Umbilical cord (tissue), 2 donors: ENCODE measurements around the gene IL6ST. TPM values are rescaled to one million over a fixed set of nuclear protein-coding genes. Genes with fewer than 3 reads are reported as not detected.
"Not testable (repeated sequence)": the region's sequence is repeated elsewhere in the genome, so short reads cannot be mapped to it uniquely, and the experiment has no call there.

ENCODE experiments used
- DNase-seq: peaks from one replicate; pipeline ENCODE4 v3.0.0-alpha.2; 2015; ENCODE audit warnings: low spot score
- total RNA-seq: library from RNA; depleted of rRNA; stranded (reverse); fragments of >200 nt; gene quantifications from one replicate; pipeline ENCODE4 v1.2.3, GENCODE V29; 2014; ENCODE audit warnings: low replicate concordance; ENCODE audit not compliant: insufficient read depth

IL6ST gene
- total RNA-seq, 1 donor from 2014 or later: 225 TPM

DNA sequence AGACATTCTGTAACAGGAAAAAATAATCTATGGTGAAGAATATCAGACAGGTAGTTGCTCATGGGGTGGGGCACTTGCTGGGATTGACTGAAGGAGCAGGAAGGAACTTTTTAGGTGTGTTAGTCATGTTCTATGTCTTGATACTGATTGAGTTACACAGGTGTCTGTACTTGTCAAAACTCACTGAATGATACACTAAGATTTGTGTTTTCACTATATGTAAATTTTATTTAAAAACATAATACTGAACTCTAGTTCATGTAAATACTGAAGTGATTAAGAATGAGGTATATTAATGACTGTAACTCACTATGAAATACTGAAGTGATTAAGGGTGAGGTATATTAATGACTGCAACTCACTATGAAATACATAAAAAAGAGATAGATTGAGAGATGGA lies 28.5 kb downstream of the IL6ST start:
- DNase-seq: no peak

DNA sequence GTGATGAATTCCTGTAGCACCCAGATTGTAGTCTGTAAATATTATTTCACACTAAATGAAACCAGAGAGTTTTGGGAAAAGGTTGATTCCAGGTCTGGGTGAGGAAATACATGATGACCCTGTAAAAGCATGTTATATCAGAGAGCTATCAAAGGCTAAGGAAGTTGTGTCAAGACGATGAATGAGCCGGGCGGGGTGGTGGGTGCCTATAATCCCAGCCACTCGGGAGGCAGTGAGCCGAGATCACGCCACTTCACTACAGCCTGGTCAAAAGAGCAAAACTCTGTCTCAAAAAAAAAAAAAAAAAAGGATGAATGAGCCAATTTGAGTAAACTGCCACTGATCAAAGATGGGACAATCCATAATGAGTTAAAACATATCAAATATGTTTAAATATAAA lies 29.2 kb downstream of the IL6ST start:
- no peak for DNase-seq

DNA sequence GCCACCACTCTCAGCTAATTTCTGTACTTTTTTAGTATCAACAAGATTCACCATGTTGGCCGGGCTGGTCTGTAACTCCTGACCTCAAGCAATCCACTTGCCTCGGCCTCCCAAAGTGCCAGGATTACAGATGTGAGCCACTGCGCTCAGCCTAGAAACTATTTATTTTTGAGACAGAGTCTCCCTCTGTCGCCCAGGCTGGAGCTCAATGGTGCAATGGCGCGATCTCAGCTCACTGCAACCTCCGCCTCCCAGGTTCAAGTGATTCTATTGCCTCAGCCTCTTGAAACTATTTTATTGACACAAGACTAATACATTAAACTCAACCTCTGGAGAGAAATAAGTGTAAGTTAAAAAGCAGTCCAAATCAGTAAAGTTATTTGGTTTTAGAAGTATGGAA lies 34.0 kb downstream of the IL6ST start:
- no peak for DNase-seq

DNA sequence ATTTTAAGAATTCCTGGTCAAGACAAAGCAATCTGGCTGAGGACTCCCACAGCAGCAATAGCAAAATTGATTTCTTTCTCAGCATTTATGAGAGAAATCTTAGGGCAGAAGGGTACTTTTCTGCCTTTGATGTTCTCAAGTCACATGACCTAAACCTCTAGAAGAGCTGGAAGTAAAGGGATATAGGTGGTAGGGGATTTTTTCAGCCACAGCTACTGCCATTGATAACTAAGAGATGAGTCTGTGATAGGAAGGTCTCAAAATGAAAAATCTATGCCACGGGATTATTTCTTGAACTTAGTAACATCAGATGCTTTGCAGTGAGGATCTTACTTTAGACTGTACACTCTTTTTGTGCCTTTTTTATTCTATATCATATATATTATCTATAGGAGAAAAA lies 35.6 kb downstream of the IL6ST start:
- DNase-seq: no peak

DNA sequence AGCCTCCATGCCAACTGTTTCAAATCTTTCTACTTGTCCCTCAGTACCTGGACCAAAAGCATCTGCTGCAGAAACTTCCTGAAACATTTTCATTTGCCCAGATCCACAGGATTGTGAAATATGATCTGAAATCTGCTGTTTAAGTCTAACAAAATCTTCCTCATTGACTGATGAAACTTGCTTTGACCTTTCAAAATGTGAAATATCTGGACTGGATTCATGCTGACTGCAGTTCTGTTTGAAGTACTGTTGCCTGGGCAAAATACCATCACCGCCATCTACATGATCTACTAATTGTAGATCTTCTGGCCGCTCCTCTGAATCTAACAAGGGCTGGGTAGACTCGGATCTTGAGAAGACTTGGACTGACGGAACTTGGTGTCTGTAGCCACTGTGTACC lies 53.6 kb downstream of the IL6ST start:
- DNase-seq: peak; percentile 51

DNA sequence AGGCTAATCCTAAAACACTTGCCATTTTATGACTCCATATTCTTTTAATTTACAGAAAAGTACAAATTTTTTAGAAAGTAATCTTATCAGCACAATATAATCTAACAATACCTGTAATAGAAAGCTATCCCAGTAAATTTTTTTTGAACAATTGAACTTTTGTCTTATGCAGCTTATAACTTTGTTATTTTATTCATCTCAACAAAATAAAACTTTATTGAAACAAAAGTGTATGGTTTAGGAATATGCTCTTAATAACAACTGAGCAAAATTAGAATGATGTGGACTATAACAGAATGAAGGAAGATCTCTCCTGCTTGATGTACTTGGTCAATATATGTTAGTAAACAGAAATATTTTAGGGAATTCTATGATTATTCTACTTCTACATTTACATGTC lies 57.2 kb downstream of the IL6ST start:
- not testable (repeated sequence) for DNase-seq

DNA sequence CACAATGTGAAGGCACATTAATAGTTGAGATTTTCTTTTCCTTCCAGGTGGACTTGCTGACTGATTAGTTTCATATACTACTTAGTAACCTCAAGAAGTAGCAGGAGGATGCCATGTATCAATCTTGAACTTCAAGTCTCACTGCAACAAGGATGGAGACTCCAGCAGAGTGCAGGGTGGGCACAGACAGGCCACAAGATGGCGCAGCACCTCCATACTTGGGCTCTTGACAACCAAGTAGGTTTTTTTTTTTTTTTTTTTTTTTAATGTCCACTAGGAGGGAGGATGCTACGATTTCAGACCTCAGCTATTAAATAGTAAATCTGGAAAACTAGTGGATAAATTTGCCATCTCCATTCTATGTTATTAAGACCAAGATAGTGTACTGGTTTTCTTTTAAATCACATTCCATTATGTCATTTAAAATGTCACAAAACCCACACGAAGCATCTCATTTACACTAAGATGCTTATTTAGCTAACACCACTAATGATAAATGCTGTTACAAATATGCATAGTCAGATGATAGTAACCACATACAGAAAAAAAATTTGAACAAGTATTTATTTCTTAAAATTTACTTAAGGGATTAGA lies 58.6 kb downstream of the IL6ST start:
- DNase-seq: peak; percentile 79

GRCh38 chr5:55935371-55935770 lies 59.4 kb downstream of the IL6ST start:
- no peak for DNase-seq

- DNase-seq: no peak
Measured at GRCh38 chr5:55934720-55935119, 60.0 kb downstream of the IL6ST start.

DNA sequence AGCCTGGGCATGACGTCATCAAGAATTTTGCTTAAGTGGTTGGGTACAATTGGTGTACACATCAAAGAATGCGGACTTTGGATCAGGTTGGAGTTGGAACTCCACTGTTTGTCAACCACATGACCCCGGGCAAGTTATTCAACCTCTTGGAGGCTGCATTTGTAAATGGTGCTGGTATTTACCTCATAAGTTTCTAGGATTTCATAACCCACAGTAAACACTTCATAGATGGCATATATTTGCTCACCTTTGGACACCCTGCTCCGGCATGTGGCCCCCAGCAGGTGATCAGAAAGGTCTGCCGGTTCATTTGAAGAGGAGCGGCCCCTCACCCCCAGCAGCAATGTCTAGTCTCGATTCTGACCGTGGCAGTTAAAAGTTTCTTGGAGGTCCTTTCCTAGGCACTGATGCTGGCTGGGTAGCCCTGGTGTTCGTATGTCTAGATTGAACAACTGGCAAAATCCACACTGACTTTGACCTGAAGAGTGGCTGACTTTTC lies 60.6 kb downstream of the IL6ST start:
- no peak for DNase-seq

- DNase-seq: no peak
Measured at GRCh38 chr5:55933377-55934114, 61.2 kb downstream of the IL6ST start.

- DNase-seq: no peak
Measured at GRCh38 chr5:55932700-55933099, 62.1 kb downstream of the IL6ST start.

DNA sequence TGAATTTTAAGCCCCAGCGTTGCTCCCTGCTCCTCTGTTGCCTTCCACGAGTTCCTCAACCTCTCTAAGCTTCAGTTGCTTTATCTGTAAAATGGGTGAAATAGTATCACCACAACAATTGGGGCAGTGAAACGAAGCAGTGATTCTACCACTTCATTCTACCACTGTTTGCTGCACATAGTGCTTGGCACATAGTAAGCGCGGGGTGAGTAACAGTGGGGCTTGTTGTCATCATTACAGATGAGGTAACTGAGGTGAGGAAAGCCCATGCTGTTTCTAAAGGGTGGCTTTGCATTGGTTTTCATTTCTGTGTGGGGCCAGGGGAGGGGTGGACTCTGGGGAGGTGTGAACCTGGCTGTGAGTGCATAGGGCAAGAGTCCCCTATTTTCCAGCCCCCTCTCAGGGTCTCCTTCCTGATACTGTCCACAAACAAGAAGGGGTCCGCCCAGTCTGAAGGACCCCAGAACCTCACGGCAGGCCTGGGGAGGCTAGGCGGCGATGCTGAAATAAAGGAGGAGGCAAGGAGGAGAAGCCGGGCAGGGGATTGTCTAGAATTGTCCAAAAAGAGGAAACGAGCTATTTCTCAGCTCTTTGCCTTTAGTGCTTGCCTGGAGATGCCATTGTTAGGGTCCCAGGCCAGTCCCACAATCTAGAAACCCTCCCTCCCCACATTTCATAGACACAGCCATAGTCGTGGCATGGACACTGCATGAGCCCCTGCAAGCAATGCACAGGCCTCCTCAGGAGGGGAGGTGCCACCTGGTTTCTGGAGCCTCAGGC lies 65.6 kb downstream of the IL6ST start:
- DNase-seq: no peak

GRCh38 chr5:55927861-55928655 lies 66.7 kb downstream of the IL6ST start:
- DNase-seq: no peak

DNA sequence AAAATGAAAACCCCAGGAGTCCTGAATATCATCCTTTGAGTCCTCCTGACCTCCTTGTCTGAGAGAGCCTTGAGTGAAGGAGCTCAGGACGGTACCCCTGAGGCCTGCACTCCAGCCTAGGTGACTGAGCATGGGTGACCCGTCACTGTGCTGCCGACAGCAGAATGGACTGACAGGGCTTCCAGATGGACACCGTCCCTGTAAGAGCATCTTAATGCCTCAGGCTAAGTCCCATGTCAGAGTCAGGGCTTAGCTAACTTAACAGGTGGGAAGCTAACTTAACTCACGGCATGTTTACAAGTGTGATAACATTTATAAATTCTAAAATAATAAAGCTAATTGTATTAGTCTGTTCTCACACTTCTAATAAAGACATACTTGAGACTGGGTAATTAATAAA lies 68.3 kb downstream of the IL6ST start:
- no peak for DNase-seq

- no peak for DNase-seq
Measured at GRCh38 chr5:55925712-55926111, 69.1 kb downstream of the IL6ST start.

DNA sequence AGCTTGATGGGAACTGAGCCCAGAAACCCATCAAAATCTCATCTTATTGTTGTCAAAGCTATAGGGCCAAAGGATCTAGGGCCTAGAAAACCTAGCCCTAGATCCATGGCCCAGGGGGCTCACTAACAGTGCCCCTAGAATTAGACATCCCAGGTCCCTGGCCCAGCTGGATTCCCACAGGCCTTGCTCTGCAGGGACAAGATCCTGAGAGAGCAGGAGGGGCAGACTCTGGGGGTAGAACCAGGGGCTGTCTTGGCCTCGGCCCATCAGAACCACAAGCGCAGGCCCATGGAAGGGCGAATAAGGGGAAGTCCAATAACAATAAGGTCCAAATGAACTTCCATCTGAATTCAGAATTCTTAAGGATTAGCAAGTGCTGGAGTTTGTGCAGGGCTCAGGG lies 69.6 kb downstream of the IL6ST start:
- DNase-seq: no peak

DNA sequence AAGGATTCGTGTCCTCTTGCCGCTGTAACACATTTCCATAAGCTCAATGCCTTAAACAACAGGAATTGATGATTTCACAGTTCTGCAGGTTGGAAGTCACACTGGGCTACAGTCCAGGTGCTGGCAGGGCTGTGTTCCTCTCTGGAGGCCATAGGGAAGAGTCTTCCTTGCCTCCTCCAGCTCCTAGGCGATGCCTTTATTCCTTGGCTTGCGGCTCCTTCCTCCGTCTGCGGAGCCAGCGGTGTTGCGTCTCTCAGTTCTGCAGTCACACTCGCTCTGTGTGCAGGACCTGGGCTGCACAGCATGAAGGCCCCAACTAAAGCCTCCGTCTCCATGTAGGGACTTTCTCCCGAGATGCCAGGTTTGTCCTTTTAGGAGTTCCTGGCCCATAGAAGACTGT lies 70.0 kb downstream of the IL6ST start:
- no peak for DNase-seq

DNA sequence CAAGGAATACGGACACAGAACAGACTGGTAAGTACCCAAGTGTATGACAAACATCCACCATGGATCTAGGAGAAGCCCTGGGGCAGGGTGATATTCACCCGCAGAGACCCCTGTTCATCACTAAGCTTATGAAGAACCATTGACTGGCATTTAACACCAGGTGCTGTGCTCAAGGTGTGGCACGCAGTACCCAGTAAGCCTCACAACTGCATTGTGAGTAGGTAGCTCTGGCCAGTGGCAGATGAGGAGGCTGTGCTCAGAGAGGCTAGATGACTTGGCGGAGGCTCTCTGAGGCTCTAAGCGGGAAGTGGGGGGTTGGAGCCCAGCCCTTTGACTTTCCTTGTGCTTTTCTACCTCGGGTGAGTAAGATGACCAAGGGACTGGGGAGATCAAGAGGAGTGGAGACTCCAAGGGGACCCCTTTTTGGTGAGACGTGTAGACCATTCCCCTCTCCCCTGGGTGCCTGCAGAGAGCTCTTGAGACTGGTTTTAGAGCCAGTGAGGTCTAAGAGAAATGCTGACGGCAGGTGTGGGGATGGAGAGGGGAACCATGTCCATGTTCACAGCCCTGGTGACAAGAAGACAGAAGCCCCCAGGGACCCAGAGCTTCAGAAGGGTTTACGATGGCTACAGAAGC lies 70.8 kb downstream of the IL6ST start:
- DNase-seq: no peak

GRCh38 chr5:55923177-55923771 lies 71.5 kb downstream of the IL6ST start:
- no peak for DNase-seq

GRCh38 chr5:55921617-55922016 lies 73.1 kb downstream of the IL6ST start:
- DNase-seq: no peak
